NCI-H446 treated with DMSO at 0.1 percent for 48 hours (cell line): ENCODE measurements around the gene GAN.

Experiments used
- DNase-seq: peaks from one replicate; lab custom pipeline; 2025; lab: John Stamatoyannopoulos, UW

Gene GAN

GRCh38 chr16:81357711-81358260 lies 43.0 kb downstream of the GAN start:
- no peak for DNase-seq

- no peak for DNase-seq
Observed at GRCh38 chr16:81358860-81359259, 44.1 kb downstream of the GAN start.

GRCh38 chr16:81360135-81360534 lies 45.4 kb downstream of the GAN start:
- DNase-seq, result no peak

GRCh38 chr16:81365731-81366130 lies 51.0 kb downstream of the GAN start:
- DNase-seq, result no peak

- peak; percentile 0 for DNase-seq
Observed at GRCh38 chr16:81366316-81366932, 51.7 kb downstream of the GAN start.

GRCh38 chr16:81367821-81368220 lies 53.1 kb downstream of the GAN start:
- DNase-seq, result no peak

- no peak for DNase-seq
Observed at GRCh38 chr16:81369888-81370504, 55.2 kb downstream of the GAN start.

GRCh38 chr16:81371106-81371505 lies 56.3 kb downstream of the GAN start:
- DNase-seq, result no peak

- no peak for DNase-seq
Observed at GRCh38 chr16:81374550-81374949, 59.8 kb downstream of the GAN start.

GRCh38 chr16:81376880-81377279 lies 62.1 kb downstream of the GAN start:
- no peak for DNase-seq

- no peak for DNase-seq
Observed at GRCh38 chr16:81378049-81378448, 63.3 kb downstream of the GAN start.

- DNase-seq, result no peak
Observed at GRCh38 chr16:81380932-81381331, 66.2 kb downstream of the GAN start.

- no peak for DNase-seq
Observed at GRCh38 chr16:81384006-81384405, 69.2 kb downstream of the GAN start.

GRCh38 chr16:81385031-81385756 lies 70.4 kb downstream of the GAN start:
- DNase-seq, result no peak

GRCh38 chr16:81388357-81388756 lies 73.6 kb downstream of the GAN start:
- no peak for DNase-seq

GRCh38 chr16:81390840-81391239 lies 76.1 kb downstream of the GAN start:
- no peak for DNase-seq

GRCh38 chr16:81392011-81392410 lies 77.2 kb downstream of the GAN start:
- DNase-seq, result no peak

GRCh38 chr16:81394416-81394815 lies 79.7 kb downstream of the GAN start:
- DNase-seq, result no peak

- no peak for DNase-seq
Observed at GRCh38 chr16:81394966-81395655, 80.3 kb downstream of the GAN start.

- DNase-seq, result no peak
Observed at GRCh38 chr16:81397058-81397878, 82.5 kb downstream of the GAN start.

- DNase-seq, result no peak
Observed at GRCh38 chr16:81397879-81398520, 83.2 kb downstream of the GAN start.
